Skeletal muscle tissue (tissue), 4 donors: ENCODE data around the gene MSTO1. TPM values are rescaled to one million over a fixed set of nuclear protein-coding genes. Genes with fewer than 3 reads are reported as not detected.
"Not testable (repeated sequence)": the region's sequence is repeated elsewhere in the genome, so short reads cannot be mapped to it uniquely, and the experiment has no call there.

Experiments
- H3K27ac ChIP-seq: one replicate; pipeline ENCODE4 v1.7.0; 2013; ENCODE audit warnings: mild to moderate bottlenecking, low read depth, low read length, inconsistent platforms
- H3K27me3 ChIP-seq, 3 donors: one replicate each; pipeline ENCODE4 v1.7.0; 2013; ENCODE audit warnings: low read length in 3 of 3; ENCODE audit not compliant: control insufficient read depth in 3 of 3, insufficient read depth in 3 of 3
- H3K36me3 ChIP-seq, 3 donors: one replicate each; pipeline ENCODE4 v1.7.0; 2013; ENCODE audit warnings: low read length in 3 of 3; ENCODE audit not compliant: control insufficient read depth in 3 of 3, insufficient read depth in 3 of 3
- H3K4me1 ChIP-seq, 3 donors: one replicate each; pipeline ENCODE4 v1.7.0; 2013; ENCODE audit warnings: low read length in 3 of 3, mild to moderate bottlenecking in 3 of 3; ENCODE audit not compliant: control insufficient read depth in 3 of 3, insufficient read depth in 3 of 3
- H3K4me3 ChIP-seq, 3 donors: one replicate each; pipeline ENCODE4 v1.7.0; 2013; ENCODE audit warnings: low read length in 3 of 3
- H3K9ac ChIP-seq, 3 donors: one replicate each; pipeline ENCODE4 v1.7.0; 2013; ENCODE audit warnings: low read length in 3 of 3, mild to moderate bottlenecking in 3 of 3, moderate library complexity in 2 of 3, low read depth in 1 of 3
- H3K9me3 ChIP-seq, 3 donors: one replicate each; pipeline ENCODE4 v1.7.0; 2013; ENCODE audit warnings: low read length in 3 of 3; ENCODE audit not compliant: control insufficient read depth in 3 of 3
- total RNA-seq: library from RNA; depleted of rRNA; stranded (reverse); fragments of >200 nt; gene quantifications from one replicate; pipeline ENCODE4 v1.2.3, GENCODE V29; 2014
- donor health status: Osteomylitis.

Gene MSTO1
- total RNA-seq, 1 donor from 2014 or later: 16.2 TPM

- H3K27ac ChIP-seq, H3K4me1 ChIP-seq, H3K9ac ChIP-seq, H3K27me3 ChIP-seq, H3K36me3 ChIP-seq, H3K9me3 ChIP-seq, H3K4me3 ChIP-seq: not testable (repeated sequence)
These were observed 20.7 kb upstream of the MSTO1 start for GRCh38 chr1:155589282-155589681.

GRCh38 chr1:155590516-155591247 is 19.3 kb upstream of the MSTO1 start:
- H3K9me3 ChIP-seq, H3K9ac ChIP-seq, H3K27me3 ChIP-seq, H3K36me3 ChIP-seq, H3K27ac ChIP-seq, H3K4me3 ChIP-seq, H3K4me1 ChIP-seq: not testable (repeated sequence)

- H3K4me3 ChIP-seq: no peak overlapping the region
- H3K9ac ChIP-seq: no peak overlapping the region
- H3K4me1 ChIP-seq: no peaks in the 10 kb centered on the region
- H3K27me3 ChIP-seq: no peaks in the 10 kb centered on the region
- H3K9me3 ChIP-seq: no peaks in the 10 kb centered on the region
- no peak overlapping the region for H3K27ac ChIP-seq
- H3K36me3 ChIP-seq: no peaks in the 10 kb centered on the region
These were observed 18.2 kb upstream of the MSTO1 start for GRCh38 chr1:155591770-155592169.

- H3K27ac ChIP-seq, H3K36me3 ChIP-seq, H3K27me3 ChIP-seq, H3K4me1 ChIP-seq, H3K9me3 ChIP-seq, H3K9ac ChIP-seq, H3K4me3 ChIP-seq: not testable (repeated sequence)
These were observed 14.0 kb upstream of the MSTO1 start for GRCh38 chr1:155595877-155596474.

- Histone ChIP-seq H3K9ac (no peak overlapping the region), H3K36me3 (no peaks in the 10 kb centered on the region), H3K4me3 (no peak overlapping the region), H3K27ac (no peak overlapping the region), H3K4me1 (no peaks in the 10 kb centered on the region), H3K9me3 (no peaks in the 10 kb centered on the region), H3K27me3 (no peaks in the 10 kb centered on the region)
These were observed 13.2 kb upstream of the MSTO1 start for GRCh38 chr1:155596864-155597263.

GRCh38 chr1:155598842-155599331 is 11.1 kb upstream of the MSTO1 start:
- Histone ChIP-seq H3K9me3 (no peaks in the 10 kb centered on the region), H3K27ac (no peak overlapping the region), H3K4me3 (no peak overlapping the region), H3K36me3 (no peaks in the 10 kb centered on the region), H3K9ac (no peak overlapping the region), H3K4me1 (no peaks in the 10 kb centered on the region), H3K27me3 (no peaks in the 10 kb centered on the region)

GRCh38 chr1:155599828-155600572 is 10.0 kb upstream of the MSTO1 start:
- H3K27me3 ChIP-seq, H3K9ac ChIP-seq, H3K9me3 ChIP-seq, H3K36me3 ChIP-seq, H3K27ac ChIP-seq, H3K4me1 ChIP-seq, H3K4me3 ChIP-seq: not testable (repeated sequence)

GRCh38 chr1:155607708-155608107 is 2.3 kb upstream of the MSTO1 start:
- H3K4me1 ChIP-seq: peaks cover 0 to 4% (median 0%) of the 10 kb centered on the region in 3 donors
- no peak overlapping the region for H3K9ac ChIP-seq
- no peaks in the 10 kb centered on the region for H3K27me3 ChIP-seq
- no peak overlapping the region for H3K27ac ChIP-seq
- peaks cover 2 to 5% (median 5%) of the 10 kb centered on the region in 3 donors for H3K36me3 ChIP-seq
- no peaks in the 10 kb centered on the region for H3K9me3 ChIP-seq
- no peak overlapping the region for H3K4me3 ChIP-seq

GRCh38 chr1:155608888-155609225 is 1.2 kb upstream of the MSTO1 start:
- no peak overlapping the region for H3K9ac ChIP-seq
- peaks cover 0 to 4% (median 0%) of the 10 kb centered on the region in 3 donors for H3K4me1 ChIP-seq
- peaks cover 5 to 8% (median 8%) of the 10 kb centered on the region in 3 donors for H3K36me3 ChIP-seq
- no peaks in the 10 kb centered on the region for H3K9me3 ChIP-seq
- H3K27ac ChIP-seq: no peak overlapping the region
- H3K4me3 ChIP-seq: no peak overlapping the region
- no peaks in the 10 kb centered on the region for H3K27me3 ChIP-seq

GRCh38 chr1:155610257-155610647 is 234 bp downstream of the MSTO1 start:
- H3K4me1 ChIP-seq, H3K27ac ChIP-seq, H3K9me3 ChIP-seq, H3K36me3 ChIP-seq, H3K27me3 ChIP-seq: not testable (repeated sequence)
- peak overlapping the region in 2 of 3 donors; percentile 62 to 63 for H3K4me3 ChIP-seq
- peak overlapping the region in 1 of 3 donors; percentile 45 for H3K9ac ChIP-seq
